K562 (cell line): Measurements from ENCODE around the gene CFAP251. TPM values are rescaled to one million over a fixed set of nuclear protein-coding genes. Genes with fewer than 3 reads are reported as not detected.

Experiments used
- ATAC-seq: fragments of 200-7000 bp; cut with Tn5 transposase; 3 replicates; pipeline ENCODE4 v1.9.1; 2020; ENCODE audit warnings: moderate library complexity
- BruUV-seq: library from RNA; stranded (reverse); fragments of 400-500 nt; replicated peaks from 2 replicates; lab custom pipeline; 2021; lab: Mats Ljungman, UMichigan
- CTCF ChIA-PET: fragments of 300-600 bp; formaldehyde crosslinking; extraction: SDS; loops from one replicate; lab custom pipeline; 2021; ENCODE audit warnings: low intra/inter-chr PET ratio; lab: Yijun Ruan, JAX
- POLR2A ChIA-PET: fragments of 300-600, 350-650 bp; sonication (Branson Sonifier 250); formaldehyde crosslinking; extraction: SDS; loops from one replicate; lab custom pipeline; 2021; ENCODE audit warnings: antibody characterized with exemption, inconsistent platforms; lab: Yijun Ruan, JAX
- DNase-seq, 4 experiments: peaks; one replicate each; pipeline versions ENCODE4 v3.0.0 to v3.0.0-alpha.2; 2011 to 2018; ENCODE audit warnings: low spot score in 3 of 4, mixed read lengths in 3 of 4; ENCODE audit errors: extremely low read depth in 1 of 4
- FAIRE-seq: peaks from 2 replicates; lab custom pipeline; 2011; peaks lifted over from hg19 to GRCh38; lab: Jason Lieb, UNC
- H2AFZ ChIP-seq: 2 replicates; pipeline ENCODE4 v1.6.0; 2011; ENCODE audit warnings: low read depth, low read length, control low read depth, inconsistent platforms
- H3K27ac ChIP-seq: fragments of 200-600 bp; 3 replicates; pipeline ENCODE4 v1.8.0; 2011; ENCODE audit warnings: low read depth, mild to moderate bottlenecking, control low read depth, inconsistent platforms, low read length, moderate library complexity, mixed read lengths; ENCODE audit errors: extremely low read depth
- H3K27me3 ChIP-seq, 2 experiments: fragments of 300-600 bp in 1 of 2; 2 replicates in 1 of 2; 3 replicates in 1 of 2; pipeline versions ENCODE4 v1.6.0 to v1.8.0; 2011; ENCODE audit warnings: inconsistent platforms in 2 of 2, low read length in 2 of 2, mild to moderate bottlenecking in 1 of 2, mixed read lengths in 1 of 2, moderate library complexity in 1 of 2; ENCODE audit not compliant: control insufficient read depth in 2 of 2, insufficient read depth in 2 of 2
- H3K36me3 ChIP-seq: fragments of 300-600 bp; 3 replicates; pipeline ENCODE4 v1.8.0; 2011; ENCODE audit warnings: mild to moderate bottlenecking, low read length, inconsistent platforms; ENCODE audit not compliant: control insufficient read depth, insufficient read depth
- H3K4me1 ChIP-seq, 2 experiments: fragments of 200-600 bp in 1 of 2; replicated peaks in 1 of 2; 2 replicates in 1 of 2; 3 replicates in 1 of 2; pipeline versions ENCODE4 v1.5.1 to v1.8.0; 2011; ENCODE audit warnings: inconsistent platforms in 2 of 2, low read length in 2 of 2, mild to moderate bottlenecking in 1 of 2, mixed read lengths in 1 of 2, moderate library complexity in 1 of 2; ENCODE audit not compliant: control insufficient read depth in 2 of 2, insufficient read depth in 2 of 2
- H3K4me2 ChIP-seq: 2 replicates; pipeline ENCODE4 v1.6.1; 2011; ENCODE audit warnings: low read length, control low read depth, inconsistent platforms, mixed read lengths; ENCODE audit not compliant: insufficient read depth
- H3K4me3 ChIP-seq: fragments of 200-600 bp; sonication (generic), shearing (Covaris generic); 2 replicates; pipeline ENCODE4 v1.5.1; 2016; ENCODE audit warnings: control low read depth, inconsistent platforms
- H3K79me2 ChIP-seq: fragments of 200-600 bp; 3 replicates; pipeline ENCODE4 v1.8.0; 2011; ENCODE audit warnings: low read length, inconsistent platforms; ENCODE audit not compliant: control insufficient read depth, insufficient read depth
- H3K9ac ChIP-seq, 2 experiments: 2 replicates each; pipeline versions ENCODE4 v1.6.0 to v1.6.1; 2011; ENCODE audit warnings: low read depth in 2 of 2, low read length in 2 of 2, control low read depth in 1 of 2, inconsistent platforms in 1 of 2, mild to moderate bottlenecking in 1 of 2, mixed read lengths in 1 of 2; ENCODE audit not compliant: insufficient read depth in 1 of 2
- H3K9me1 ChIP-seq: one replicate; pipeline ENCODE4 v1.6.0; 2011; ENCODE audit warnings: inconsistent platforms, mild to moderate bottlenecking, low read length, moderate library complexity; ENCODE audit not compliant: control insufficient read depth, insufficient read depth
- H3K9me3 ChIP-seq: replicated peaks from 2 replicates; pipeline ENCODE4 v1.5.1; 2011; ENCODE audit warnings: low read depth, low read length, inconsistent platforms; ENCODE audit not compliant: control insufficient read depth, insufficient read depth
- H4K20me1 ChIP-seq: replicated peaks from 2 replicates; pipeline ENCODE4 v1.6.1; 2011; ENCODE audit warnings: low read length, inconsistent platforms, mixed read lengths; ENCODE audit not compliant: control insufficient read depth, insufficient read depth
- TAL1 ChIP-seq: fragments of 450-650 bp; IDR thresholded peaks from 2 replicates; pipeline ENCODE4 v1.6.1; 2016; ENCODE audit warnings: mild to moderate bottlenecking
- U2AF1 ChIP-seq: fragments of 200-400 bp; formaldehyde crosslinking; optimal IDR thresholded peaks from 2 replicates; pipeline ENCODE3; 2017; ENCODE audit warnings: mild to moderate bottlenecking, low read depth, low read length, moderate library complexity
- ZFP36 ChIP-seq: fragments of 150-350 bp; IDR thresholded peaks from 2 replicates; pipeline ENCODE4 v1.6.1; 2018; ENCODE audit warnings: low read length, low read depth; ENCODE audit not compliant: partially characterized antibody
- ZNF263 ChIP-seq: sonication (generic); formaldehyde crosslinking; IDR thresholded peaks from 2 replicates; pipeline ENCODE4 v1.8.0; 2022; ENCODE audit warnings: mild to moderate bottlenecking, missing genetic modification reagents, borderline replicate concordance
- WGBS: fragments of 100-300 bp; shearing (Covaris generic); methylation state at CpG from one replicate; pipeline ENCODE4 v1.1.6; 2016; ENCODE audit warnings: low coverage, mixed read lengths; ENCODE audit not compliant: insufficient coverage; ENCODE audit errors: missing lambda C conversion rate; 5-methylcytosine and 5-hydroxymethylcytosine counted together
- in situ Hi-C: fragments of 300-500 bp; cut with MboI; formaldehyde crosslinking; loops from 4 replicates; pipeline ENCODE4 v1.15.0; 2018; ENCODE audit warnings: inconsistent platforms, mixed read lengths
- intact Hi-C: fragments of 100-400 bp; cut with micrococcal nuclease; formaldehyde crosslinking; loops from 2 replicates; pipeline ENCODE4 v1.14.2; 2022
- polyA plus RNA-seq, 8 experiments: library from polyadenylated mRNA; depleted of rRNA in 4 of 8; stranded (reverse) in 5 of 8; unstranded in 3 of 8; fragments of >200 nt; fragmentation: Nextera tagmentation in 2 of 8; fragmentation: Illumina TruSeq in 1 of 8; extraction: Ambion mirVana in 2 of 8; extraction: Trizol in 1 of 8; gene quantifications; 2 replicates each; pipeline versions ENCODE4 v1.2.1 to v1.2.3, GENCODE V29; 2011 to 2014; ENCODE audit warnings: inconsistent platforms in 1 of 8, missing spikeins in 1 of 8
- total RNA-seq, 7 experiments: library from RNA; depleted of rRNA in 6 of 7; stranded (reverse); fragments of >200 nt in 6 of 7; fragmentation: Illumina TruSeq in 2 of 7; extraction: Trizol in 2 of 7; gene quantifications; 2 replicates each; pipeline versions ENCODE4 v1.2.1 to v1.2.3, GENCODE V29; 2011 to 2021; ENCODE audit warnings: low replicate concordance in 1 of 7

The CFAP251 gene
- total and polyA plus RNA-seq, 9 of the 15 experiments (the other 6 are each of a cell fraction or from before 2014, with no cell fraction given): 16.6 to 31.0 (median 19.1) TPM

DNA sequence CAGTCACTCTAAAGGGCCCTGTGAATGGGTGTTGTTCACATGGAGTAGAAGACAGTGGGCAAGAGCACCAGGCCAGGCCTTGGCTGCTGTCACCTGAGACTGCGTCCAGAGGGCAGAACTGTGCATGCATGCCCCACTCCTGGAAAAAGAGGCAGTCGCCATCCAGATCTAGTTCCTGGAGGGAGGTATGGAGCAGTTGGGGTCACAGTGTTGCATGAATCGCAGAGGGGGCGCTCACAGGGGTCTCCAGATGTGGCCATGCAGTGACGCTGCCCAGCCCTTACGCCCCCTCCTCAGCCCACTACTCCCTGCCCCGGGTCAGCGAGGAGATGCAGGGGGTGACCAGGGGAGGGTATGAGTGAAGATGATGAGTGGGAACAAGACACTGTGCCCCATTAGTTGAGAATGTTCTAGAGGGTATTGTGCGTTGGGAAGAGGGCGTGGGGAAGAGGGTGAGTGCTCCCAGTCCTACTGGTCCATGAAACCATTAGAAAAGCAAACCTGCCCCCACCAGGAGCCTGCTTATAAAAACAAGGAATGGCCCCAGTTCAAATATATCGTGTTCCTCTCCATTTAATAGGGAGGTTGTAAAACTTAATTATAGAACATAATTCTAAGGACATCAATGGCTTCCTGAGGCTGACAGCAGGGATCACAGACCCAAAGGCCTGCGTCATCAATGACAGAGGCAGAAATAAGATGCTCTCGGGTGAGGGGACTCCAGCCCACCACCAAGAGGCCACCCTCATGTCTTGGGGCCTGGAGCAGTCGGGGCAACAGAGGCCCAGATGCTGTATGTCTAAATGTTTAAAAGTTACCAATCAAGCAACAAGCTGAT is 71.1 kb downstream of the CFAP251 start:
- no peak overlapping the region for H3K4me3 ChIP-seq
- no peaks in the 10 kb centered on the region for H3K9me3 ChIP-seq
- H4K20me1 ChIP-seq: 0 out of 2 replicates have a peak, but pooled peaks cover 3% of the 10 kb centered on the region
- H3K27me3 ChIP-seq: no peaks in the 10 kb centered on the region
- H3K4me2 ChIP-seq: no peak overlapping the region
- H3K79me2 ChIP-seq: no peaks in the 10 kb centered on the region
- ChIA-PET CTCF (no interaction called here), POLR2A (interaction anchor here (0.9 to 1.0 kb wide), 2 partner anchors 18 to 38 kb away, joined by 3 read pairs; no protein-coding TSS in a partner anchor)
- no peak overlapping the region for H3K27ac ChIP-seq
- DNase-seq: no peak
- H3K9me1 ChIP-seq: no peaks in the 10 kb centered on the region
- BruUV-seq: no TSS peak
- no peaks in the 10 kb centered on the region for H3K36me3 ChIP-seq
- no peak for TF ChIP-seq U2AF1
- peak; percentile 41; the same call in 1 of the 2 replicates for TF ChIP-seq ZNF263
- no peak for ATAC-seq
- no peak for FAIRE-seq
- H2AFZ ChIP-seq: no peak overlapping the region
- in situ Hi-C loops (no loop called here), intact Hi-C loops (no loop called here)
- H3K9ac ChIP-seq: 0 out of 4 replicates have a peak overlapping the region, but pooled peaks of 1 of the 2 experiments have one; percentile 8
- WGBS: 44% methylated on average over 12 of the region's 14 CpGs
- H3K4me1 ChIP-seq: peaks cover 0 to 2% of the 10 kb centered on the region in 2 experiments; a peak in 1 of 5 replicates

DNA sequence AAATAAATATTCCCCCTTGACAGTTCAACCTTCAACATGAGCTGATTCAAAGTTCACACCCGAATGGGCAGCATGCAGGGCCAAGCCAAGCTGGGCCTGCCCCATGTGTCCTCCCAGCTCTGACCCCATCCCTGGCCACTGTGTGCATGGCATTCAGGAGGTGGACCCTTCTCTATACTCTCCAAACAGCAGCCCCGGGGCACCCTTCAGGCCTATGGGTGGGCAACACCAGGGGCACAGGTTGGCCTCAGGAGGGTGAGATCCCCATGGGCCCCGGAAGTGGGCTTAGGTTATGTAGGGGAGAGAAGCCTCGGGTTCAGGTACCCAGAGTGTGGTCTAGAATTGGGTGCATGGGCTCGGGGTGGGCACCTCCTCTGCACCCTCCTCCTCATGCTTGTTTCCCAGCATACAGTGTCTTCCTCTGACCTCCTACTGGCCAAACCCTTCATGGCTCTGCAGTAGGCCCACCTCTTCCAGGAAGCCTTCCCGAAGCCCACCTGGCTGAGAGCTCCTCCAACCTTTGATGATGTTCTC is 71.8 kb downstream of the CFAP251 start:
- no peak overlapping the region for H2AFZ ChIP-seq
- no peak overlapping the region for H3K9ac ChIP-seq
- ATAC-seq (no peak), FAIRE-seq (no peak), DNase-seq (no peak)
- intact Hi-C loops: no loop called here
- H3K4me3 ChIP-seq: no peak overlapping the region
- ChIA-PET CTCF (no interaction called here), POLR2A (interaction anchor here (1.0 kb wide), 1 partner anchor 17 kb away, joined by 3 read pairs; no protein-coding TSS in a partner anchor)
- H3K79me2 ChIP-seq: no peaks in the 10 kb centered on the region
- no peak overlapping the region for H3K27ac ChIP-seq
- H4K20me1 ChIP-seq: 0 out of 2 replicates have a peak, but pooled peaks cover 3% of the 10 kb centered on the region
- no peaks in the 10 kb centered on the region for H3K9me3 ChIP-seq
- peaks cover 0 to 2% of the 10 kb centered on the region in 2 experiments; a peak in 1 of 5 replicates for H3K4me1 ChIP-seq
- in situ Hi-C loops: no loop called here
- TF ChIP-seq ZFP36 (peak; percentile 60), TAL1 (no peak)
- WGBS: 23% methylated on average over 6 of the region's 6 CpGs
- no peaks in the 10 kb centered on the region for H3K36me3 ChIP-seq
- H3K9me1 ChIP-seq: no peaks in the 10 kb centered on the region
- H3K27me3 ChIP-seq: no peaks in the 10 kb centered on the region
- no peak overlapping the region for H3K4me2 ChIP-seq
- no TSS peak for BruUV-seq
